MM.1S (cell line): ENCODE measurements around the gene MRTFA.

Source experiments
- EZH2 ChIP-seq: fragments of 300-600 bp; sonication (generic); optimal IDR thresholded peaks from 2 replicates; pipeline ENCODE3; 2017; ENCODE audit warnings: low read depth, mild to moderate bottlenecking, antibody characterized with exemption, low read length, mixed read lengths
- TF ChIP-seq, protein P1 (sequence below): fragments of 300-600 bp; sonication (generic); IDR thresholded peaks from 2 replicates; pipeline ENCODE4 v1.5.1; 2016; ENCODE audit warnings: antibody characterized with exemption, low read length, mixed read lengths

DNA sequence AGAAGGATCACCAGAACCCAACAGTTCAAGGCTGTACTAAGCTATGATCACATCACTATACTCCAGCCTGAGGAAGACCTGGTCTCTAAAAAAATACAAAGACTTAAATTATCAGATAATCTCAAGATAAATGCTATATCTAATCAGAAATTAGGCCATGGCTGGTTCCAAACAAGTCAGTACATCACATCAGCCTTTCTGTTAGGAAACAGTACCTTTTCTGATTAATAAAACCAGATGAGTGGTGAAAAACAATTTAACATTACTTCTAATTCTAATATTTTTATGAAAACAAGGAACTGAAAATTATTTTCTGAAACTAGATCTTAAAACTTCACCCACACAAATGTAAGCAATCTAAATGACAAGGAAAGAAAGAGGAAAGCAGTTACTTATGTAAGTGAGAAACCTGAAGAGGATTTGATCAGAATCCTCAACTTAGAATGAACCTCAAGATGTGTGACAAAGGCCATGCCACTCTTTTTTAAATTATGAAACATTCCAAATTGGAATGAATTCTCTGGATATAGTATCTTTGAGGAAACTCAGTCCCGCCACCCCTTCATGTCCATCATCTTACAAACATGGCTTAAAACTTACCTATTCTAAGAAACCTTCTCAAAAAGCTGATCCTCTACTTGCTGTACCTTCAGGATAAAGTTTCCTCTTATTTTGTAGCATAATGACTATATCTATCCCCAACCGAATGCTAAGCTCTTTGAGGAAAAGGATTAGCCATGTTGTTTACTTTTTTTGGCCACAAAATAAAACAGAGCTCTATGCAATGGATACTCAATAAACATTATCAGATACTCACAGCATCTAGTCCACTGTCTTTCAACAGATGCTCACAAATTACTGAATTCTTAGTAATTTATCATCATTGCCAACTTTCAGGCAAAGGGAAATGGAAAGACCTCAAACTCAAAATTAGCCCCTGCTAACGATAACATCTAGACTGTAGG, 132.0 kb downstream of the MRTFA start:
- no peak for TF ChIP-seq EZH2
- TF ChIP-seq, protein P1, sequence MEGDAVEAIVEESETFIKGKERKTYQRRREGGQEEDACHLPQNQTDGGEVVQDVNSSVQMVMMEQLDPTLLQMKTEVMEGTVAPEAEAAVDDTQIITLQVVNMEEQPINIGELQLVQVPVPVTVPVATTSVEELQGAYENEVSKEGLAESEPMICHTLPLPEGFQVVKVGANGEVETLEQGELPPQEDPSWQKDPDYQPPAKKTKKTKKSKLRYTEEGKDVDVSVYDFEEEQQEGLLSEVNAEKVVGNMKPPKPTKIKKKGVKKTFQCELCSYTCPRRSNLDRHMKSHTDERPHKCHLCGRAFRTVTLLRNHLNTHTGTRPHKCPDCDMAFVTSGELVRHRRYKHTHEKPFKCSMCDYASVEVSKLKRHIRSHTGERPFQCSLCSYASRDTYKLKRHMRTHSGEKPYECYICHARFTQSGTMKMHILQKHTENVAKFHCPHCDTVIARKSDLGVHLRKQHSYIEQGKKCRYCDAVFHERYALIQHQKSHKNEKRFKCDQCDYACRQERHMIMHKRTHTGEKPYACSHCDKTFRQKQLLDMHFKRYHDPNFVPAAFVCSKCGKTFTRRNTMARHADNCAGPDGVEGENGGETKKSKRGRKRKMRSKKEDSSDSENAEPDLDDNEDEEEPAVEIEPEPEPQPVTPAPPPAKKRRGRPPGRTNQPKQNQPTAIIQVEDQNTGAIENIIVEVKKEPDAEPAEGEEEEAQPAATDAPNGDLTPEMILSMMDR = no peak
